T-helper 17 cell (primary cell): ENCODE data around the gene TWF1. TPM values are rescaled to one million over a fixed set of nuclear protein-coding genes. Genes with fewer than 3 reads are reported as not detected.
A peak's percentile ranks its signal among the peaks of the same experiment; 100 is the strongest.
"Not testable (repeated sequence)": the region's sequence is repeated elsewhere in the genome, so short reads cannot be mapped to it uniquely, and the experiment has no call there.

Experiments used
- ATAC-seq: fragments of 150-1000 bp; cut with Tn5 transposase; 2 replicates; pipeline ENCODE4 v1.10.0; 2021; ENCODE audit warnings: mild to moderate bottlenecking, moderate library complexity
- DNase-seq, 3 donors: peaks; one replicate each; pipeline versions ENCODE4 v3.0.0 to v3.0.0-alpha.2; 2020 to 2021
- H3K9me3 ChIP-seq: one replicate; pipeline ENCODE4 v1.7.0; 2013; ENCODE audit warnings: low read length, mild to moderate bottlenecking; ENCODE audit not compliant: control insufficient read depth, poor library complexity, severe bottlenecking
- H3K27ac Mint-ChIP-seq: one replicate; pipeline ENCODE4 v1.8.0; 2022; ENCODE audit warnings: mild to moderate bottlenecking, moderate library complexity, mixed read lengths
- H3K27me3 Mint-ChIP-seq: one replicate; pipeline ENCODE4 v1.8.0; 2022; ENCODE audit warnings: mixed read lengths
- H3K36me3 Mint-ChIP-seq: one replicate; pipeline ENCODE4 v1.8.0; 2022; ENCODE audit warnings: low read depth, mixed read lengths
- H3K4me1 Mint-ChIP-seq: one replicate; pipeline ENCODE4 v1.8.0; 2022; ENCODE audit warnings: mild to moderate bottlenecking, mixed read lengths
- H3K4me3 Mint-ChIP-seq: one replicate; pipeline ENCODE4 v1.8.0; 2022; ENCODE audit warnings: mild to moderate bottlenecking, moderate library complexity, mixed read lengths
- total RNA-seq, 4 donors: library from RNA in 2 of 4; stranded (reverse) in 2 of 4; gene quantifications; one replicate each; pipeline ENCODE4 v1.2.3 and lab custom pipeline; 2022 to 2026

The TWF1 gene
- total RNA-seq: 10 to 100 TPM; 46.4 to 60.7 TPM
- total RNA-seq (lab: John Stamatoyannopoulos, UW): 68.7 to 79.4 reads per million in 2 donors

GRCh38 chr12:43805860-43806736 is at the start of gene TWF1:
TSS of gene TWF1 (minus strand) at chr12:43806317. CDS start at chr12:43806245, 72 bp downstream.
- peak; percentile 76 to 80 (median 79) for DNase-seq
- Mint-ChIP-seq H3K4me1 (peaks cover 16% of the 10 kb centered on the region), H3K4me3 (peak within 1 kb of the TSS; percentile 98), H3K27me3 (no peaks in the 10 kb centered on the region), H3K36me3 (peaks cover 3% of the 10 kb centered on the region), H3K27ac (peak within 1 kb of the TSS; percentile 96)
- no peaks in the 10 kb centered on the region for H3K9me3 ChIP-seq
- peak; percentile 92 for ATAC-seq

DNA sequence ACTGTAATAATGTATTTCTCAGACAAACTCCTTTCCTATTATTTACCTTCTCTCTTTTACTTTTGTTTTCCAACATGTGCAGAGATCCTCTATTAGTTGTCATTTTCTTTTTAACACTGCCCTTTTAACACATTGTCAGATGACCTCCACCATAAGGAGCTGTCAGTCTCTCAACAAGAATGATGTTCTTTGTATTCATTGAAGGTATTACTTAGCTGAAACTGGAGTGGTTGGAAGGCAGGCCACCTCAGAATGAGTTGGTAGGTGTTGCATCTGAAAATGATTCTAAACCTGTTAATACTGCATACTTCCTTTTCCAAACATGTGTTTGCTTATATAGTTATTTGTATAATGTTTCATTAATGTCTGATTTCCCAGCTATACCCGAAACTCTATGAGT is 46.6 kb upstream of the TWF1 start:
- Mint-ChIP-seq H3K4me1 (peaks cover 14% of the 10 kb centered on the region), H3K4me3 (no peak overlapping the region)

DNA sequence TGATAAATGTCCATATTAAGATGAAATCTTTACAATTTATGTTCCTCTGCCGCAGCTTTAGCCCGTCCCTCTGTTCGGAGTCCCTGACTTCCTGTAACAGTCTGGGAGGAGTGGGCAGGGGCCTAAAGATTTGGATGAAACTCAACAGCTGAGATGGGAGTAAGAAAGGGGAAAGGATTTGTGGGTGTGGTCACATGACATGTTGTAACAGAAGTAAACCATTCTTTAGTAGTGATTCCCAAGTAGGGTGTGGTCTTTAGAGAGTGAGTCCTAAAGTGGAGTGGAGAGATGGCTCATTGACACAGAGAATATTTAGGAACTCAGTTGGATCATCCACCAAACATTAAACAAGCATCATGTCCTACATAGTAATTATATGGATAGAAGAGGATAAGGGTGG is 42.7 kb upstream of the TWF1 start:
- Mint-ChIP-seq H3K27me3 (no peaks in the 10 kb centered on the region), H3K27ac (no peak overlapping the region), H3K4me1 (peaks cover 12% of the 10 kb centered on the region), H3K4me3 (no peak overlapping the region), H3K36me3 (peaks cover 11% of the 10 kb centered on the region)
- ATAC-seq: no peak
- H3K9me3 ChIP-seq: no peaks in the 10 kb centered on the region
- no peak for DNase-seq

More for the DNA sequence above, 46.6 kb upstream of the TWF1 start:
- DNase-seq: no peak
- Mint-ChIP-seq H3K27me3 (no peaks in the 10 kb centered on the region), H3K27ac (no peak overlapping the region), H3K36me3 (peaks cover 9% of the 10 kb centered on the region)
- no peak for ATAC-seq
- no peaks in the 10 kb centered on the region for H3K9me3 ChIP-seq

GRCh38 chr12:43848226-43848507 is 42.0 kb upstream of the TWF1 start:
- H3K4me1 Mint-ChIP-seq: peaks cover 10% of the 10 kb centered on the region
- ATAC-seq: no peak
- H3K9me3 ChIP-seq: no peaks in the 10 kb centered on the region
- no peak overlapping the region for H3K27ac Mint-ChIP-seq
- no peak overlapping the region for H3K4me3 Mint-ChIP-seq
- no peaks in the 10 kb centered on the region for H3K27me3 Mint-ChIP-seq
- H3K36me3 Mint-ChIP-seq: peaks cover 8% of the 10 kb centered on the region
- no peak for DNase-seq

DNA sequence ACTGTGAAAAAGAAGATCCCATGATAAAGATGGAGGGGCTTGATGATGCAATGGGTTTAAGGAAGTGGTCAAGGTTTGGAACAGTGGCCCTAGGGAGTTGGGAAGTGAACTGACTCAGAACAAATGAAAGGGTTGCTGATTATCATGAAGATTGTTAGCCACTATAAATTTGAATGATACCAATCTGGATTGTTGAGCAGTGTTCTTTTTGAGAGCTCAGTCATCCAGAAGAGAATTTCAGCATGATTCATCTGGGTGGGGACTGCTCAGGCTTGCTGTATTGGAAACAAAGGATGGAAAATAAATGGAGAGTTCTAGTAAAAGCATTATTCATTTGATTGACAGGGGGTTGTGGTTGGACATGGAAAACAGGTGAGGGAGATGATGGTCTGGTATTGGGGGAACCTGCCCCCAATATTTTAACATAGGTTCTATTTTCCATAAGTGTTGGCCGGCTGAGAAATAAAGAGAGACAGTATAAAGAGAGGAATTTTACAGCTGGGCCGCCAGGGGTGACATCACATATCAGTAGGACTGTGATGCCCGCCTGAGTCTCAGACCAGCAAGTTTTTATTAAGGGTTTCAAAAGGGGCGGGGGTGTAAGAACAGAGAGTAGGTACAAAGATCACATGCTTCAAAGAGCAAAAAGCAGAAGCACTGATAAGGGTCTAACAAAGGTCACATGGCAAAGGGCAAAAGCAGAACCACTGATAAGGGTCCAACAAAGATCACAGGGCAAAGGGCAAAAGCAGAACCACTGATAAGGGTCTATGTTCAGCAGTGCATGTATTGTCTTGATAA is 41.5 kb upstream of the TWF1 start:
- H3K27me3 Mint-ChIP-seq, H3K27ac Mint-ChIP-seq, H3K4me3 Mint-ChIP-seq, DNase-seq, H3K36me3 Mint-ChIP-seq, H3K9me3 ChIP-seq, ATAC-seq, H3K4me1 Mint-ChIP-seq: not testable (repeated sequence)

- H3K4me3 Mint-ChIP-seq: no peak overlapping the region
- H3K36me3 Mint-ChIP-seq: peaks cover 7% of the 10 kb centered on the region
- H3K27ac Mint-ChIP-seq: no peak overlapping the region
- H3K9me3 ChIP-seq: no peaks in the 10 kb centered on the region
- H3K4me1 Mint-ChIP-seq: peaks cover 17% of the 10 kb centered on the region
- ATAC-seq: no peak
- DNase-seq: no peak
- H3K27me3 Mint-ChIP-seq: no peaks in the 10 kb centered on the region
Observed at GRCh38 chr12:43842259-43842658, 36.1 kb upstream of the TWF1 start.

- no peaks in the 10 kb centered on the region for H3K9me3 ChIP-seq
- H3K36me3 Mint-ChIP-seq: peaks cover 3% of the 10 kb centered on the region
- H3K27me3 Mint-ChIP-seq: no peaks in the 10 kb centered on the region
- H3K27ac Mint-ChIP-seq: peak overlapping the region; percentile 2
- no peak overlapping the region for H3K4me3 Mint-ChIP-seq
- ATAC-seq: no peak
- no peak for DNase-seq
- peaks cover 18% of the 10 kb centered on the region for H3K4me1 Mint-ChIP-seq
Observed at GRCh38 chr12:43841253-43841652, 35.1 kb upstream of the TWF1 start.

DNA sequence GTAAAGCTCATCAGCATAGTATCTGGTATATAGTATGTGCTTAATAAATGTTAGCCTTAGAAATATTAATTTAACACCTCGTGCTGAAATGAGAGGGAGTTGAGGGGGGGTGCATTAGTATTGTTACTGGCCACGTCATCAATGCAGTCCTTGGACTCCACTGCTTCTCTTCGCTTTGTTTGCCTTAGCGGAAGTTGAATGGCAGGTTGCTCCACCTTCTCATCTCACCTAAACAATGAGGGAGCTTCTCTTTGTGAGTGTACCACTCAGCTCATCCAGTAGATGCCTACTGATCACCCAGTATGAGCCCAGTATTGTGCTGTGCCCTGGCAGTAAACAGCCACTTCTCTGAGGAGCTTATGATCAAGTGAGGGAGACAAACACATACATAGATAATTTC is 34.2 kb upstream of the TWF1 start:
- Mint-ChIP-seq H3K4me1 (peaks cover 18% of the 10 kb centered on the region), H3K36me3 (peaks cover 3% of the 10 kb centered on the region), H3K4me3 (no peak overlapping the region), H3K27me3 (no peaks in the 10 kb centered on the region), H3K27ac (peak overlapping the region; percentile 2)
- no peak for DNase-seq
- ATAC-seq: no peak
- no peaks in the 10 kb centered on the region for H3K9me3 ChIP-seq

GRCh38 chr12:43836475-43836989 is 30.4 kb upstream of the TWF1 start:
- H3K36me3 Mint-ChIP-seq: peaks cover 3% of the 10 kb centered on the region
- H3K9me3 ChIP-seq: no peaks in the 10 kb centered on the region
- ATAC-seq (no peak), DNase-seq (no peak)
- peak overlapping the region; percentile 90 for H3K4me3 Mint-ChIP-seq
- H3K4me1 Mint-ChIP-seq: peaks cover 39% of the 10 kb centered on the region
- no peaks in the 10 kb centered on the region for H3K27me3 Mint-ChIP-seq
- H3K27ac Mint-ChIP-seq: peak overlapping the region; percentile 92

DNA sequence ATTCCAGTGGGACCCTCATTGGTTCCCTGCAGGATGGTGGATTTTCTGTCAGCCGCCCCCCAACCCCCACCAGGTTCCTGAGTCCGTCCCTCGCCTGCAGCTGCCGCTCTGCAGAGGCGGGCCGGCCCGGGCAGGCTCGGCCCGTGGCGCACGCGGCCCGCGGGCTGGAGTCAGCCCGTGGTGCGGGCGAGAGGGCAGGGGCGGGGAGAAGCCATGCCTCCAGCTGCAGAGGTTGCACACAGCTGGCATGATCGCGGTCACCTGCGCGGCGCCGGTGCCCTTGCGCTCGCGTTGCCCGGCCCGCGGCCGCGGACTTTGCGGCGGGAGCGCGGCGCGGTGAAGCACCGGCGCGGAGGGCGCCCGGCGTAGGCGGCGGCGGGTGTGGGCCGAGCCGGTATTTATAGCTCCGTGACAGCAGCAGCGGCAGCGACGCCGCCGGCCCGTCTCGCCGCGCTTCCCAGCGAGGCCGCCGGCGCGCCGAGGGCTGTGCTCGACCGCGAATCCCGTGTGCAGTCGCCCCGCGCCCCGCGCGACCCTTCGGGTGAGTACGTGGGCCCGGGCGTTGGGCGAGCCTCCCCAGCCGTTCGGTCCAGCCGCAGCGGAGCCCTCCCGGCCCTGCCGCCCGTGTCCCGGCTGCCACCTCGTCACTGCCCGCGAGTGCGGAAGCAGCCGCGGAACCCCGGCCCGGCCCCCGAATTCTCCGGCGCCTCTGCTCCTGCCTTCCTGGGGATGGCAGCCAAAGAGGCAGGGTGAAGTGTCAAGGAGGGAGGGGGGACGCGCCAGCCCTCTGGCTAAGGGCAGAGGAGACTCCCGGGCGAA is 29.7 kb upstream of the TWF1 start, which contains the start of gene TMEM117:
Gene TMEM117, plus strand, starts transcription at position 426 of the 819 bp plus-strand sequence.
- Mint-ChIP-seq H3K4me3 (peak within 1 kb of the TSS; percentile 90), H3K27me3 (no peaks in the 10 kb centered on the region), H3K27ac (peak within 1 kb of the TSS; percentile 92), H3K36me3 (peaks cover 3% of the 10 kb centered on the region), H3K4me1 (peaks cover 42% of the 10 kb centered on the region)
- DNase-seq (peak; percentile 41 to 51 (median 48)), ATAC-seq (peak; percentile 71)
- no peaks in the 10 kb centered on the region for H3K9me3 ChIP-seq

GRCh38 chr12:43835264-43835655 is 29.1 kb upstream of the TWF1 start:
- Mint-ChIP-seq H3K27ac (peak overlapping the region; percentile 59), H3K36me3 (peaks cover 3% of the 10 kb centered on the region), H3K4me3 (peak overlapping the region; percentile 90), H3K27me3 (no peaks in the 10 kb centered on the region), H3K4me1 (peaks cover 42% of the 10 kb centered on the region)
- no peak for DNase-seq
- no peak for ATAC-seq
- no peaks in the 10 kb centered on the region for H3K9me3 ChIP-seq

DNA sequence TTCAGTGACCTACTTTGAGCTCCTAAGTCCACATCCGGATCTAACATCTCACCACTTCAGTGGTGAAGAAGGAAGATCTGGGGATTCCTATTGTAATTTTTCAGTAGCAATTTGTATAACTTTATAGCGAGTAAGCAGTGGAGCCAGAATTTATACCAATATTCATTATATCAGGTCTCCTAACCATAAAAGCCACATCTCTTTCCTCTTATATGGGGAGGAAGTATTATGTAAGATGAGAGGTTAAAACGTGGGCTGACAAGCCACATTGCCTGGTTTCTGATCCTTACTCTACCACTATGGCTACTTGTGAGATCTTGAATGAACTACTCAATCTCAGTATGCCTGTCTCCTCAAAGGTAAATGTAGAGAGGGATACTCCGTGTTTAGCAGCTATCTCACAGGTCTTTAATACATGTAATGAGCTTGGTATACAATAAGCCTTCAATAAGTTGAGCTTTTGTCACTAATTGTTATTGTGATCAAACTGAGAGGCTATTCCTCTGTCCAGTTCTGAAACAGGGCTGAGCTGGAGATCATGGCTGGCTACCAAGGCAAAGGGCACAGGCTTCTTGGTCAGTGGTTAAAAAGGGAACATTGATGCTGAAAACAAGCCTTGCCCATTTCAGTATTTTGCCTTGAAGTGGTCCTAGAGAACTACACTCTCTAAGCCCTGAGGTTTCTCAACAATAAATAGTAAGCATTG is 26.5 kb upstream of the TWF1 start:
- H3K4me1 Mint-ChIP-seq: peaks cover 31% of the 10 kb centered on the region
- ATAC-seq: peak; percentile 63
- H3K4me3 Mint-ChIP-seq: peak overlapping the region; percentile 12
- no peak for DNase-seq
- H3K27ac Mint-ChIP-seq: peak overlapping the region; percentile 69
- no peaks in the 10 kb centered on the region for H3K27me3 Mint-ChIP-seq
- H3K36me3 Mint-ChIP-seq: no peaks in the 10 kb centered on the region
- no peaks in the 10 kb centered on the region for H3K9me3 ChIP-seq
